HG03159 (cell line): ENCODE measurements around the gene DDI2.
"Not testable (repeated sequence)": the region's sequence is repeated elsewhere in the genome, so short reads cannot be mapped to it uniquely, and the experiment has no call there.

ENCODE experiments used
- ATAC-seq: cut with Tn5 transposase; IDR thresholded peaks from one replicate; pipeline ENCODE4 v1.9.1; 2021; ENCODE audit warnings: mild to moderate bottlenecking, moderate library complexity; ENCODE audit not compliant: unreplicated experiment

The DDI2 gene

DNA sequence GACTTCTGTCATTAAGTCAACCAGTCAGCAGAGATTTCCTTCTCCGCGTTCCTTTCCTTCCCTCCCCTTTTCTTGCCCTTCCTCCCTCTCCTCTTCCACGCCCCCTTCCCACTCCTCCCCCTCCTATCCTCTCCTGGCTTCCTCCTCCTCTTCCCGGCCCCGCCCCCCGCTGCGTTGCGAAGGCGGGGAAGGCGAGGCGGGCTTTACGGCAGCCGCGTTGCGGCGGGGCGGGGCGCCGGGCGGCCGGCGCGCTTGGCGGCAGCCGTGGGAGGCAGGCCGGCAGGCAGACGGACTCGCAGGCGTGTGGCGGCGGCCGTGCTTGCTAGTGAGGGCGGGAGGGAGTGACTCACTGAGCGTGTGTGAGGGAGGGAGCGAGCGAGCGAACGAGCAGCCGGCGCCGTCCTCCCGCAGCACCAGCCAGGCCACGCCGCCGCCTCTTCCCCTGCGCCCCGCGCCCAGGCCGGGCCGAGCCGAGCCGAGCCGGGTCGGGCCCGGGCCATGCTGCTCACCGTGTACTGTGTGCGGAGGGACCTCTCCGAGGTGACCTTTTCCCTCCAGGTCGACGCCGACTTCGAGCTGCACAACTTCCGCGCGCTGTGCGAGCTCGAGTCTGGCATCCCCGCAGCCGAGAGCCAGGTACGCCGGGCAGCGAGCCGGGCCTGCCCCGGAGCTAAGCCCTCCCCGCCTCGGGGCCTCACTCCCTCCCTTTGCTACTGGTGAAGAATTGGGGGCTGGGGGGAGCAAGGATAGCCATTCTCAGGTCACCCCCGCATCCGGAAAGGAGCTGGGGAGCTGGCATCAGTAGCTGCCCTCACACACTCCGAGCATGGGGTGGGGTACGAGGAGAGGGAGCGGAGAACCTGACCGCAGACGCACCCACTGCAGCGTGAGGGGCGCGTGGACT, at the start of gene DDI2:
DDI2 (plus strand) TSS at position 286 of the 904 bp plus-strand sequence; CDS start at position 499, 213 bp downstream.
- peak; percentile 69 for ATAC-seq

- ATAC-seq = no peak
These were observed 48.7 kb upstream of the DDI2 start for GRCh38 chr1:15568387-15569073.

- ATAC-seq = no peak
These were observed 46.4 kb upstream of the DDI2 start for GRCh38 chr1:15570861-15571260.

DNA sequence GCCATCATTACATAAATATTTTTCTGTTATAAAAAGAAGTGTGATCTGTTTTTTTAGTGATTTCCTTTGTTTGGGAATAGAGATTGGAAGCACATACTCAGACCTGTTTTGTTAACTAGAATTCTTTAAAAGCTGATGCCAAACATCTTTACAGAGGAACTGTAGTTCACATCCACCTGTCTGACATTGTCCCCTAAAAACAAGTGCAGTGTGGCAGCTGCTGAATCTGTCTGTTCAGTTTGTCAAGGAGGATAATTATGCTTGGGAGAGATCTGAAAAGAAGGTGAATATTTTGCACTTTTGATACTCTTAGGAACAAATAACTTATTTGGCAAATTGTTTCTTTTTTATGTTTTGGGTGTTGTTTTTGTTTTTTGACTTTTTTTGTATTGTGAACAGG, 46.0 kb upstream of the DDI2 start:
- no peak for ATAC-seq

GRCh38 chr1:15573477-15573876, 43.8 kb upstream of the DDI2 start:
- ATAC-seq = no peak

- ATAC-seq = no peak
These were observed 42.5 kb upstream of the DDI2 start for GRCh38 chr1:15574741-15575140.

GRCh38 chr1:15575549-15576150, 41.6 kb upstream of the DDI2 start:
- no peak for ATAC-seq

GRCh38 chr1:15577691-15578090, 39.6 kb upstream of the DDI2 start:
- ATAC-seq = no peak

GRCh38 chr1:15578921-15579682, 38.2 kb upstream of the DDI2 start:
- ATAC-seq = no peak

GRCh38 chr1:15579683-15580047, 37.6 kb upstream of the DDI2 start:
- ATAC-seq = no peak

DNA sequence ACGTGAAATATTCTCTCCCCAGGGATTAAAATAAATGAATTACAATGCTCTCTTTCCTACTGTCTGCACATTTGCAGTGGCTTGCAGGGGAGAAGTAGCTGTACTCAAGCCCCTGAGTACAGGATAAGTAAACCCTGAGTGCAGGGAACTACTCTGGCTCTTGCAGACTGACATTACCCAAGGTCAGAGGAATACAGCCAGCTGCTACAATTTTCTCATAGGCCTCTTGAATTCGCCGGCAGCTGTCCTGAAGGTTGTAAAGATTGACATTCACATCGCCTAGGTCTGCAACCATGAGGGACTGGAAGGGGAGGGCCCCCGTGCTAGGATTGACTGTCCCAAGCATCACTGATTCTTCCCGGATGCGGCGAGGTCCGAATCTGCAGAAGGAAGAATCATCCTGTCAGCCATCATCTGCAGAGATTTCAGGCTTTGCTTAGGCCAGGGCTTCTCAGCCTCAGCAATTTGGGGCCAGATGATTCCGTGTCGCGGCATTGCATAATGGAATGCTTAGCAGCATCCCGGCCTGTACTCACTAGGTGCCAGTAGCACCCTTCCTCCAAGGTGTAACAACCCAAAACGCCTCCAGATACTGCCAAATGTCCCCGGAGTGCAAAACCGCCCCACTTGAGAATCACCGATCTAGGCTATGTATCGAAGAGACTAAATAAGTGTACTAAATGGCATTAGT, 34.1 kb upstream of the DDI2 start:
- no peak for ATAC-seq

GRCh38 chr1:15584489-15585363, 32.5 kb upstream of the DDI2 start, which contains the start of gene AGMAT:
AGMAT (minus strand) TSS chr1:15585051; CDS start chr1:15584967, 84 bp downstream.
- peak; percentile 58 for ATAC-seq

GRCh38 chr1:15592285-15592684, 25.0 kb upstream of the DDI2 start:
- ATAC-seq = no peak

GRCh38 chr1:15595809-15596617, 21.2 kb upstream of the DDI2 start:
- ATAC-seq = no peak

GRCh38 chr1:15598436-15598835, 18.8 kb upstream of the DDI2 start:
- no peak for ATAC-seq

DNA sequence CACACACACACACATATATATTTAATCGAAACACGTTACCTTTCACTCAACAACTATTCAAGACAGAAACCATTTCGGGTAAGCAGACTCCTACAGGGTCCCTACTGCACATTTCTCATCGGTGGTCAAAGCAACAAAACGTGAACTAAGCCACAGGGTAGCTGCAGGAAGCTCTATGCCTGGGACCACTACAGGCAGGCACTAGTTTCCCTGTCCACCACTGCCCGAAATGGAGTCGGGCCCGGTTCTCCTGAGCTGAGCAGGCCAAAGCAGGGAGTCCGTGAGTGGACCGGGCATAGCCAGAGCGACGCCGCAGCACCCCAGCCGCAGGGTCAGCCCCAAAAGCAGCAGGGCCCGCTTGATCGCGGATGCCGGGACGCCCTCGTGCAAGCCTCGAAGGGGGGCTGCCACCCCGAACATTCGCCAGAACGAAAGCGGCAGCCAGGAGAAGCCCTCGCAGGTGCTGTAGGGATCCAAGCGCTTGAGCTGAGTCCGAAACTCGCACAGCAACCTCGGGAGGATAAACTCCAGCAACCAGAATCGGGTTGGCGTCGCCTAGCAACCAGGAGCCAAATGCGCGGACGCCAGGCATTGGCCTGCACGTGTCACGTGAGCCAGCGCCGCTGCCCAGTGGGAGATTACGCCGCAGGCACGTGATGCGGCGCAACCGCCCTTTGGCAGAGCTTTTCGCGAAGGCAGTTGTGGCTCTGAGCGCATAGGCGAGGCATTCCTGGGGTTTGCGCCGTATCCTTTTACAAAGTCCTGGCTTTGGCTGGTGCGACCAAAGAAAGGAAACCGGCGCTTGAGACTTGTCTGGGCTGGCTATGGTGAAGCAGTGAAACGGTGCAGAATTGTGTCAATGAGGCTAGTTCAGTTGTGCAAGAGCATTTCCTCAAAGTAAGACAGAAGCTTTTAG, 13.9 kb upstream of the DDI2 start:
- ATAC-seq = peak; percentile 93

DNA sequence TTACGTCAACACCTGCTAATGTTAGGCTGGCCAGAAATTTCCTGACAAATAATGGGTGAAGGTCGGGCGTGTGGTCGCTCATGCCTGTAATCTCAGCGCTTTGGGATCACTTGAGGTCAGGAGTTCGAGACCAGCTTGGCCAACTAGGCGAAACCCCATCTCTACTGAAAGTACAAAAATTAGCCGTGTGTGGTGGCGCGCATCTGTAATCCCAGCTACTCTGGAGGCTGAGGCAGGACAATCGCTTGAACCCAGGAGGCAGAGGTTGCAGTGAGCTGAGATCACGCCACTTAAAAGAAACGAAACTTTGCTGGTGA, 13.3 kb upstream of the DDI2 start:
- ATAC-seq = not testable (repeated sequence)

- not testable (repeated sequence) for ATAC-seq
These were observed 12.9 kb upstream of the DDI2 start for GRCh38 chr1:15604400-15604799.
